ENCODE data around the gene BRINP3. TPM values are rescaled to one million over a fixed set of nuclear protein-coding genes. Genes with fewer than 3 reads are reported as not detected.

Gene BRINP3
- total and polyA plus RNA-seq, 2 experiments from 2014 or later: not detected

- Histone ChIP-seq H3F3A (replicated peaks; ENCODE audit: low read depth) (no peaks in the 10 kb centered on the region), H3K27ac (ENCODE audit: low read depth) (no peak overlapping the region), H3K27me3 (ENCODE audit: insufficient read depth) (no peaks in the 10 kb centered on the region), H2AFZ (no peak overlapping the region), H3K4me2 (no peak overlapping the region), H3K4me1 (ENCODE audit: insufficient read depth) (no peaks in the 10 kb centered on the region), H3K9me2 (ENCODE audit: insufficient read depth) (no peaks in the 10 kb centered on the region), H4K20me1 (replicated peaks; ENCODE audit: insufficient read depth) (no peaks in the 10 kb centered on the region), H3K36me3 (ENCODE audit: insufficient read depth) (no peaks in the 10 kb centered on the region), H3K4me3 (no peak overlapping the region), H3K79me2 (replicated peaks; ENCODE audit: insufficient read depth) (no peaks in the 10 kb centered on the region)
- no peaks in the 10 kb centered on the region for H3K9me3 Mint-ChIP-seq
- no peak overlapping the region for H3K27ac Mint-ChIP-seq
- no peaks in the 10 kb centered on the region for H3K36me3 Mint-ChIP-seq (ENCODE audit: low read depth)
- H3K27me3 Mint-ChIP-seq (ENCODE audit: insufficient read depth, low read depth, poor library complexity): no peaks in the 10 kb centered on the region
- H3K4me1 Mint-ChIP-seq: peaks cover 4% of the 10 kb centered on the region; the same call in 2 of the 3 replicates
- ATAC-seq (no peak), DNase-seq (ENCODE audit: low spot score) (no peak)
- TF ChIP-seq CTCF (conservative IDR thresholded peaks at IDR 0.05; ENCODE audit: low read depth in 2 of 2) (no peak), ETS1 (IDR thresholded peaks at IDR 0.05) (no peak), NANOG (IDR thresholded peaks at IDR 0.05; ENCODE audit: borderline replicate concordance) (no peak), ZNF331 (CRISPR knock-in tag; IDR thresholded peaks at IDR 0.05; ENCODE audit: low read depth) (no peak), ZNF114 (CRISPR knock-in tag; IDR thresholded peaks at IDR 0.05) (no peak), EZH2 (IDR thresholded peaks at IDR 0.05; ENCODE audit: low read depth, unreplicated experiment) (no peak), REST (IDR thresholded peaks at IDR 0.05; ENCODE audit: unreplicated experiment) (no peak), ZNF462 (CRISPR knock-in tag; IDR thresholded peaks at IDR 0.05) (no peak), CREB1 (CRISPR knock-in tag; IDR thresholded peaks at IDR 0.05; ENCODE audit: low read depth) (no peak), EZH2phosphoT487 (IDR thresholded peaks at IDR 0.05; ENCODE audit: unreplicated experiment) (no peak), POLR2AphosphoS5 (IDR thresholded peaks at IDR 0.05; ENCODE audit: low read depth) (no peak), JUNB (IDR thresholded peaks at IDR 0.05; ENCODE audit: unreplicated experiment) (no peak), STAT1 (IDR thresholded peaks at IDR 0.05; ENCODE audit: unreplicated experiment) (no peak)
- no peak overlapping the region for H3K4me3 Mint-ChIP-seq
These were observed 378.9 kb downstream of the BRINP3 start for GRCh38 chr1:190098756-190099155.
